H1 (cell line): ENCODE results near the gene TTC31. TPM values are rescaled to one million over a fixed set of nuclear protein-coding genes. Genes with fewer than 3 reads are reported as not detected.

ENCODE experiments used
- ATF3 ChIP-seq: IDR thresholded peaks from 2 replicates; pipeline ENCODE4 v1.6.1; 2011; ENCODE audit warnings: low read depth, mild to moderate bottlenecking, low read length; ENCODE audit not compliant: insufficient read depth
- BACH1 ChIP-seq: IDR thresholded peaks from 2 replicates; pipeline ENCODE4 v1.6.1; 2012; ENCODE audit warnings: low read length, improper control_type of control experiment
- CHD2 ChIP-seq: IDR thresholded peaks from 2 replicates; pipeline ENCODE4 v1.6.1; 2012; ENCODE audit warnings: low read length, improper control_type of control experiment
- CTCF ChIP-seq, 3 experiments: IDR thresholded peaks; 1 replicate in 2 of 3; 2 replicates in 1 of 3; pipeline versions ENCODE4 v1.5.1 to v1.6.1; 2011; ENCODE audit warnings: low read length in 3 of 3, mild to moderate bottlenecking in 3 of 3, inconsistent platforms in 2 of 3, low read depth in 1 of 3, moderate library complexity in 1 of 3; ENCODE audit not compliant: insufficient read depth in 1 of 3; ENCODE audit errors: control extremely low read depth in 1 of 3
- GTF2F1 ChIP-seq: IDR thresholded peaks from 2 replicates; pipeline ENCODE4 v1.6.1; 2012; ENCODE audit warnings: low read depth, low read length, improper control_type of control experiment, borderline replicate concordance
- KDM1A ChIP-seq: fragments of 200-600, 300-600 bp; sonication (generic); IDR thresholded peaks from 2 replicates; pipeline ENCODE4 v1.7.1; 2016; ENCODE audit warnings: mild to moderate bottlenecking, low read length, borderline replicate concordance
- KDM5A ChIP-seq: fragments of 200-600 bp; IDR thresholded peaks from 2 replicates; pipeline ENCODE4 v1.7.1; 2012; ENCODE audit warnings: mild to moderate bottlenecking, low read length, inconsistent platforms, mixed read lengths
- MAX ChIP-seq: IDR thresholded peaks from 2 replicates; pipeline ENCODE4 v1.6.1; 2012; ENCODE audit warnings: inconsistent platforms
- PHF8 ChIP-seq: fragments of 200-600 bp; sonication (generic); conservative IDR thresholded peaks from 2 replicates; pipeline ENCODE4 v1.7.1; 2012; ENCODE audit warnings: low read depth, mild to moderate bottlenecking, inconsistent platforms, low read length, moderate library complexity
- RBBP5 ChIP-seq: IDR thresholded peaks from 2 replicates; pipeline ENCODE4 v1.7.1; 2012; ENCODE audit warnings: low read depth, mild to moderate bottlenecking, inconsistent platforms, low read length, moderate library complexity, borderline replicate concordance
- RNF2 ChIP-seq: fragments of 200-900, 300-1000 bp; sonication (generic); IDR thresholded peaks from 2 replicates; pipeline ENCODE4 v1.7.1; 2016; ENCODE audit warnings: borderline replicate concordance, low read depth, mild to moderate bottlenecking, antibody characterized with exemption, low read length; ENCODE audit not compliant: poor library complexity, severe bottlenecking; ENCODE audit errors: missing control alignments
- TAF1 ChIP-seq: IDR thresholded peaks from 2 replicates; pipeline ENCODE4 v1.6.1; 2011; ENCODE audit warnings: mild to moderate bottlenecking, low read depth, low read length
- polyA plus RNA-seq, 7 experiments: library from polyadenylated mRNA; depleted of rRNA in 3 of 7; stranded (reverse) in 5 of 7; unstranded in 2 of 7; fragments of >200 nt in 5 of 7; fragments of 200-250 nt in 2 of 7; gene quantifications; 1 replicate in 5 of 7; 2 replicates in 1 of 7; 4 replicates in 1 of 7; pipeline versions ENCODE4 v1.2.1 to v1.2.3, GENCODE V29; 2011 to 2013; ENCODE audit warnings: missing spikeins in 2 of 7, mixed read lengths in 2 of 7
- total RNA-seq: library from RNA; stranded (reverse); fragmentation: NEBNext Ultra II Directional; extraction: Animal tissue kit (Norgen Biotek cat#: 25700); gene quantifications from 2 replicates; pipeline ENCODE4 v1.2.1, GENCODE V29; 2021

The TTC31 gene
- total and polyA plus RNA-seq, 2 of the 8 experiments (the other 6 are each of a cell fraction or from before 2014, with no cell fraction given), result 28.8 to 29.9 TPM

- TF ChIP-seq RNF2, result no peak
- TF ChIP-seq RBBP5, result peak; percentile 88; the same call in 1 of the 2 replicates
- TF ChIP-seq PHF8, result peak; percentile 99
- TF ChIP-seq ATF3, result peak; percentile 58
- TF ChIP-seq TAF1, result peak; percentile 96
- no peak; the same call in 1 of the 2 replicates for TF ChIP-seq GTF2F1
- 0 out of 2 replicates have a peak, but pooled peaks have one; percentile 1 for TF ChIP-seq BACH1
- peak; percentile 91 for TF ChIP-seq KDM5A
- TF ChIP-seq CTCF (IDR thresholded peaks at IDR 0.05; ENCODE audit: control extremely low read depth in 1 of 3, insufficient read depth in 1 of 3, low read depth in 1 of 3, low read length in 3 of 3), result no peak
- TF ChIP-seq KDM1A, result no peak
- peak; percentile 21 for TF ChIP-seq MAX
- TF ChIP-seq CHD2, result peak; percentile 67
These were observed 46.7 kb downstream of the TTC31 start, which contains the start of the genes AUP1 and HTRA2 (continued) for GRCh38 chr2:74529357-74530238.
